ENCODE measurements around the gene SUN5. TPM values are rescaled to one million over a fixed set of nuclear protein-coding genes. Genes with fewer than 3 reads are reported as not detected.

SUN5 gene
- total and polyA plus RNA-seq, 2 donors (not counting 3 experiments of a cell fraction or from before 2014, with no cell fraction given): not detected

GRCh38 chr20:33018169-33018931, 14.1 kb upstream of the SUN5 start:
- Histone ChIP-seq H3K27me3 (ENCODE audit: control insufficient read depth in 2 of 2, insufficient read depth in 2 of 2, low read length in 2 of 2) (no peaks in the 10 kb centered on the region), H3K9me1 (replicated peaks; ENCODE audit: control insufficient read depth, extremely low read depth, insufficient read depth, low read length) (no peaks in the 10 kb centered on the region), H3K9ac (replicated peaks; ENCODE audit: extremely low read depth, insufficient read depth, low read length) (no peak overlapping the region), H3K79me2 (ENCODE audit: control insufficient read depth, insufficient read depth, low read length) (no peaks in the 10 kb centered on the region), H4K20me1 (replicated peaks; ENCODE audit: control insufficient read depth, extremely low read depth, insufficient read depth, low read length) (no peaks in the 10 kb centered on the region), H3K4me3 (replicated peaks in 1 of 3; ENCODE audit: insufficient read depth in 1 of 3, low read depth in 1 of 3, low read length in 3 of 3) (no peak overlapping the region), H3K36me3 (ENCODE audit: control insufficient read depth in 2 of 2, extremely low read depth in 1 of 2, insufficient read depth in 2 of 2, low read length in 2 of 2) (no peaks in the 10 kb centered on the region), H3K9me3 (replicated peaks; ENCODE audit: control insufficient read depth, insufficient read depth, low read length) (no peaks in the 10 kb centered on the region), H3K27ac (ENCODE audit: insufficient read depth, low read depth, low read length) (no peak overlapping the region), H2AFZ (ENCODE audit: low read depth, low read length) (no peak overlapping the region), H3K4me1 (ENCODE audit: control insufficient read depth, extremely low read depth, insufficient read depth, low read length) (no peaks in the 10 kb centered on the region), H3K4me2 (ENCODE audit: insufficient read depth, low read length) (no peak overlapping the region)
- BruUV-seq (replicated peaks): no TSS peak
- dilution Hi-C loops (cut with MboI; ENCODE audit: extremely low pct_ligation_motif_present, low sequenced_read_pairs) (no loop called here), intact Hi-C loops (cut with micrococcal nuclease) (no loop called here)
- TF ChIP-seq EZH2 (IDR thresholded peaks at IDR 0.05; ENCODE audit: borderline replicate concordance, low read depth, low read length, severe bottlenecking) (no peak), POLR2A (IDR thresholded peaks at IDR 0.05; ENCODE audit: low read depth, low read length) (no peak), FOS (IDR thresholded peaks at IDR 0.05; ENCODE audit: borderline replicate concordance, insufficient read depth, low read length) (no peak), MAX (IDR thresholded peaks at IDR 0.05; ENCODE audit: insufficient read depth, insufficient read length) (no peak), JUN (IDR thresholded peaks at IDR 0.05; ENCODE audit: borderline replicate concordance, insufficient read depth, insufficient read length, low read depth) (no peak), GATA2 (IDR thresholded peaks at IDR 0.05; ENCODE audit: insufficient read depth, insufficient read length, low read depth, low read length) (no peak), MYC (IDR thresholded peaks at IDR 0.05; ENCODE audit: low read depth, low read length) (no peak), POLR2AphosphoS5 (IDR thresholded peaks at IDR 0.05; ENCODE audit: insufficient read depth, low read depth, low read length) (no peak), CTCF (IDR thresholded peaks at IDR 0.05; ENCODE audit: extremely low read depth in 1 of 2, insufficient read depth in 1 of 2, low read depth in 1 of 2, low read length in 2 of 2) (no peak)
- POLR2A ChIA-PET: no interaction called here
- CTCF ChIA-PET: interaction anchor here (0.7 to 1.0 kb wide), 2 partner anchors 11 to 20 kb away, joined by 3 to 4 read pairs; no protein-coding TSS in a partner anchor
- DNase-seq (ENCODE audit: low read depth, low spot score): no peak
- FAIRE-seq: no peak
